GM03348 (cell line): ENCODE data around the gene IRF9.
A peak's percentile ranks its signal among the peaks of the same experiment; 100 is the strongest.

ENCODE experiments used
- DNase-seq: peaks from one replicate; pipeline ENCODE4 v3.0.0; 2012; ENCODE audit warnings: low spot score

IRF9 gene

DNA sequence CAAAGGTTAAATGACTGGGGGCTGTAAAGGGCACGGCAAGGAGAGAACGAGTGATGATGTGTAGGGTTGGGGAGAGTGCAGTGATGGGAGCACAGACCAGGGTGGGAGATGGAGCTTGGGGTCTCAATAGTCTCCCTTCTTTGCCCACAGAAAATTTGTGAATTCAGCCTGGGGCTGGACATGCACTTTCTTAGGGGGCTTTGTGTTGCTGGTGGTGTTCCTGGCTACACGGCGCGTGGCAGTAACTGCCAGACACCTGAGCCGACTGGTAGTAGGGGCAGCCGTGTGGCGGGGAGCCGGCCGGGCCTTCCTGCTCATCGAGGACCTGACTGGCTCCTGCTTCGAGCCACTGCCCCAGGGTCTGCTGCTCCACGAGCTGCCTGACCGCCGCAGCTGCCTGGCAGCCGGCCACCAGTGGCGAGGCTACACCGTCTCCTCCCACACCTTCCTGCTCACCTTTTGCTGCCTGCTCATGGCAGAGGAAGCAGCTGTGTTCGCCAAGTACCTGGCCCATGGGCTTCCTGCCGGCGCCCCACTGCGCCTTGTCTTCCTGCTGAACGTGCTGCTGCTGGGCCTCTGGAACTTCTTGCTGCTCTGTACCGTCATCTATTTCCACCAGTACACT, 28.9 kb upstream of the IRF9 start:
- no peak for DNase-seq

DNA sequence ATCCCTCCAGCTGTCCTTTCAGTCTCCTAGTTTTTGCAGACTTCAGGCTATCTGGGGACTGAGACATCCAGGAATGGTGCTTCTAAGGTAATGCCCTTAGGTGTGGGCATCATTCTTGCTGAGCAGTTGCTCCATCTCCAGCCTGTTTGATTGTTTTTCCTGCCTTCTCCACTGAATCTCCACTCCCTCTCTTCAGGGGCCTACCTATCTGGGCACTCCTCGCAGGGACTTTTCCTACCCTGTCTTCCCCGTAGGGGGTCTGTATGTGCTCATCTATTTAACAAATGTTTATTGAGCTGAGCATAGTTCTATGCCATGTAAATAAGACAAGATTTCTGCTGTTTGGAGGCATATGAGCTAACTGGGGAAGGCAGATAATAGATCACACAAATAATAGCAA, 28.1 kb upstream of the IRF9 start:
- no peak for DNase-seq

DNA sequence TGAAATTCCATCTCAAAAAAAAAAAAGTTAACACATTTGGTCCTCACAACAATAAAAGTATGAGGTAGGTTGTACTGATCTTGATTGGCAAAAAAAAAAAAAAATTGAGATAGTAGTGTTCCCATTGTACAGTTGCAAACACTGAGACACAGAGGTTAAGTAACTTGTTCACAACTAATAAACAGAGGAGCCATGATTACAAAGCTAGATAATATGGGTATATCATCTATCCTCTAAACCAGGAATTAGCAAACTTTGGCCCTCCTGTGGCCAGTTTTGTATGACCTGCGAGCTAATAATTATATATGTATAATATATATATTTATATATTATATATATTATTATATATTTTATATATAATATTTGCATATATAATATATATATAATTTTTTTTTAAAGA, 27.3 kb upstream of the IRF9 start:
- no peak for DNase-seq

DNA sequence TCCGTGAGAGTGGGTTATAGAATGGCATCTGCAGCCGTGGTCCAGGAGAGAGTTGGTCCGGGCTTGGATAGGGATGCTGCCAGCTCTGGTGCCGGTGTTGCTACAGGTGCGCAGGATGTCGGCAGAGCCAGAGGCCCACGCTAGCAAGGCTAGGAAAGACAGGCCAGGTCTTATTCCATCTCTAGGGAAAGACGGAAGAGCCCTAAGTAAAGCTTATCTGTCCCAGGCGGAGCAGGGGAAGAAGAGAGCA, 25.6 kb upstream of the IRF9 start:
- no peak for DNase-seq

DNA sequence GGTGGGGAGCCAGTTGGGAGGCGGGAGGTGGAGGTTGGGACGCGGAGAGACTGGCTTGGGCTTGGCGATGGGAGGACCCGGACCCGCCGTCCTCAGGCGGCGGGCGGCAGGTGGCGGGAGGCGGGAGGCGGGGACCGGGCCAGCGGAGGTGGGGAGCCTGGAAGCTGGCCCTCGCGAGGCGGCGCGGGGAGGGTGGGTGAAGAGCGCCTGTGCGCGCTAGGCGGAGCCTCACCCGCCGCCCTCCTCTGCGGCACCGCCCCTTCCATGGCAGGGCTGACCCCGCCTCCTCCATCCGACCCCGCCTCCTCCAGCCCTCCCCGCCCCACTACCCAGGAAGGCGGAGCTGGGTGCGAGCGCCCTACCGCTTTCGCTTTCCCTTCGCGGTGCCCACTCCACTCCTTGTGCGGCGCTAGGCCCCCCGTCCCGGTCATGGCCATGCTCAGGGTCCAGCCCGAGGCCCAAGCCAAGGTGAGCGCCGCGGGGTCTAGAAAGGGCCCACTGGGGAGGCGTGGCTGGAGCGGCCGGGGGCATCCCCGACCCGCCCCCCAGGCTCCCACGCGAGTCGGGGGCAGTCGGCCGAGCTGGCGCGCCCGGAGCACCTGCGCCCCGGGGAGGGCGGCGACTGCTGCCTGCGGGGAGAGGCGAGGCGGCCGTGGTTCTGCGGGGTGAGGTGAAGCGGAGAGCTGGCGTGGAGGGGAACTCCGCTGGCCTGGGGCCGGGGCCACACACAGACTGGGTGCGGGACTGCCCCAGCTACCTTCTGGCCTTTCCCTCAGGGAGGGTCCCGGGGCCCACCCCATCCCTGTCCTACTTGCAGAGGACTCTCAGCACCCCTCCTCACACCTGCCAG, 25.0 kb upstream of the IRF9 start, which contains the start of gene PSME1:
Gene PSME1 (plus strand): TSS at position 361 of the 850 bp plus-strand sequence. CDS start 69 bp downstream, at position 430.
- peak; percentile 97 for DNase-seq

DNA sequence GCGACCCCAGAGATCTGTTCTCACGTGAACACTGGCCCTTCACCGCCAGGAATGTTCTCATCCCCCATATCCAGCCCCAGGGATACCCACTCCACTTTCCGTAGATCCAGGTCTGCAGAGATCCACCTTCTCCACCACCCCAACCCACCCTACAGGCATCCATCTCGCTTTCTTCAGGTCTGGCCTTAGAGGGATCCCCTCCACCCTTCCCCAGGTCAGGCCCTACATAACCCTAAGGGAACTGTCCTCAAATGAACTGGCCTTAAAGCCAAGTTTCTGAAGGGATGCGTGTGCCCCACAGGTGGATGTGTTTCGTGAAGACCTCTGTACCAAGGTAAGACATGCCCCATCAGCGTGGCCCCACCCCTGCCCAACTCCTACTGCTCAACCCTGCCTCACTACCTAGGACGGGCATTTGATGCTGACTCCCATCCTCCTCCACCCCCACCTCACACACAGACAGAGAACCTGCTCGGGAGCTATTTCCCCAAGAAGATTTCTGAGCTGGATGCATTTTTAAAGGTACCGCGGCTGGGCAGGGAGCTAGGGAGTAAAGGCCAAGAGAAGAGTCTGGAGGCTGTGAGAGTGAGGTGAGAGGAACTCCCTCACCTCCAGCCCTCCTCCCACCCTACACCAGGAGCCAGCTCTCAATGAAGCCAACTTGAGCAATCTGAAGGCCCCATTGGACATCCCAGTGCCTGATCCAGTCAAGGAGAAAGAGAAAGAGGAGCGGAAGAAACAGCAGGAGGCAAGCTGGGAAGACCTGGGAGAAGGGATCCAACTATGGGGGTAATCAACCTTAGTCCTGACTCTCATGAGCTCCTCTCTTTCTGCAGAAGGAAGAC, 24.2 kb upstream of the IRF9 start:
- no peak for DNase-seq

DNA sequence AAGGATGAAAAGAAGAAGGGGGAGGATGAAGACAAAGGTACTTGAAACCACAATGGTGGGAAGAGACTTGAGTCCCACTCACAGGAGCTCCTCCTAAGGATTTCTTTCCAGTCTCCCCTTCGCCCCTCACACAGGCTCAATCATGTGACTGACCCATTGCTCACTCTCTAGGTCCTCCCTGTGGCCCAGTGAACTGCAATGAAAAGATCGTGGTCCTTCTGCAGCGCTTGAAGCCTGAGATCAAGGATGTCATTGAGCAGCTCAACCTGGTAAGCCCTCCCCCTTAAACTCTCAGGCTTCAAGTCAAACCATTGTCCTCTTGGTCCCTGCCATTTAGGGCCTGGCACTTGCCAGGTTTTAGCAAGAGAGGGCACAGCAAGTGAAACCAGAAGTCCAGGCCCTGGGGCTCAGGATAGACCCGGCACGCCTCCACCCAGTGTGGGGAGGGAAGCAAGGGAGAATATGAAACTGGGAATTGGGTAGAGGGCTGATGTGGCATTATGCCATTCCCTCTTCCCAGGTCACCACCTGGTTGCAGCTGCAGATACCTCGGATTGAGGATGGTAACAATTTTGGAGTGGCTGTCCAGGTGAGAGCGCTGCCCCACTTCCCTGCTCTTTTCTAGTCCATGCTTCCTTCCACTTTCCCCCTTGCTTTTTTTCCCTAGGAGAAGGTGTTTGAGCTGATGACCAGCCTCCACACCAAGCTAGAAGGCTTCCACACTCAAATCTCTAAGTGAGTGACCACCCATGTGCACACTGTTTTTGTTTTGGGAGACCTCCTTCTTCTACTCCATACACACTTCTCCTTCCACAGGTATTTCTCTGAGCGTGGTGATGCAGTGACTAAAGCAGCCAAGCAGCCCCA, 23.3 kb upstream of the IRF9 start:
- DNase-seq = no peak

DNA sequence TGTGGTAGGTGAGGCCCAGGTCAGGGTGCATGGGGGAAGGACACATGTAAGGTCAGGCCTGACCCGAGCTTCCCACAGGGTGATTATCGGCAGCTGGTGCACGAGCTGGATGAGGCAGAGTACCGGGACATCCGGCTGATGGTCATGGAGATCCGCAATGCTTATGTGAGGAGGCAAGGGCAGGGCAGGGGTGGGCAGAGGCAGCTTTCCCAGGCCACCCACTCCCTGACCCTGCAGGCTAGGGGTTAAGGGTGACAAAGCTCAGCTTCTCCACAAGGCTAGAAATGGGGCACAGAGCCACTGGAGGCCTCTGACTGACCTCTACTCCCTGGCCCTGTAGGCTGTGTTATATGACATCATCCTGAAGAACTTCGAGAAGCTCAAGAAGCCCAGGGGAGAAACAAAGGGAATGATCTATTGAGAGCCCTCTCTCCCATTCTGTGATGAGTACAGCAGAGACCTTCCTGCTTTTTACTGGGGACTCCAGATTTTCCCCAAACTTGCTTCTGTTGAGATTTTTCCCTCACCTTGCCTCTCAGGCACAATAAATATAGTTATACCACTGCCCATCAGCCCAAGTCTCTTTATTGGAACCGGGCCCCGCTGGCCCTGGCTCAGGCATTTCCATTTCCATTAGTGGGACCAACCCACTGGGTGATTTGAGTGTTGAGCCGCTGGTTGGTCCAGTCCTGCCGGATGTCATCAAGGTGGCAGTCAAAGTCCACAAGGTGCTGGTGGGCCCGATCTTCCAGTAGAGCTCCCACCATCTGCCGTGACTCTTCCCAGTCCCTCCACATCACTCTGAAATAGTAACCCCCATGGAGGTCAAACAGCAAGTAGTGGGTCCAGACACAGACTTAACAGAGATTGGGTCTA, 22.4 kb upstream of the IRF9 start:
- DNase-seq = no peak

DNA sequence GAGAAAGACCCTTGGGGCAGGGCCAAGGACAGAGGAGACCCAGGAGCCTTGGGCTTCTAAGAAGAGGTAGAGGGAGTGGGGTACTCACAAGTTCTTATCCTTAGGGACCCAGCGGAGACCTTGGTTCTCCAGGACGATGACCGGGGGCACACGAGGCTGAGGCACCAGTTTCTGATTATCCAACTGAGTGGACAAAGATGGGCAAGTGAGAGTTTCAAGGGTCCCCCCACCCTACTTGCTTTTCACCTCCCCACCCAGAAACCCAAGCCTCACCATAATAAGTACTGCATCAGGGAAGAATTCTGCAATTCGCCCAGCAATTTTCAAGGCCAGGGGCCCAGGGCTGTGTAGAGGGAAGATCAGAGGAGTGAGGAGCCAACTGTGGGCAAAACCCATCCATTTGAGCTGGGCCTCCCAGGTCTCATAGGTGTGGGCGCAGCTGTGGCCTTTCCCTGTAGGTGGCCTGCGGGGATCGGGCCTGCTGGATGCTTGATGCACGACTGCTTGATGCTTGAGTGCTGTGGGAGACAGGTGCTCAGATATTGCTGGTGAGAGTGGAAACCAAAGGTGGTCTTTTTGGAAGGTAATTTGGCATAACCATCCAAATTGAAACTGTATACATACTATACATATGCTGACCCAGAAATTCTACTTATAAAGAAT, 21.7 kb upstream of the IRF9 start:
- DNase-seq = no peak

DNA sequence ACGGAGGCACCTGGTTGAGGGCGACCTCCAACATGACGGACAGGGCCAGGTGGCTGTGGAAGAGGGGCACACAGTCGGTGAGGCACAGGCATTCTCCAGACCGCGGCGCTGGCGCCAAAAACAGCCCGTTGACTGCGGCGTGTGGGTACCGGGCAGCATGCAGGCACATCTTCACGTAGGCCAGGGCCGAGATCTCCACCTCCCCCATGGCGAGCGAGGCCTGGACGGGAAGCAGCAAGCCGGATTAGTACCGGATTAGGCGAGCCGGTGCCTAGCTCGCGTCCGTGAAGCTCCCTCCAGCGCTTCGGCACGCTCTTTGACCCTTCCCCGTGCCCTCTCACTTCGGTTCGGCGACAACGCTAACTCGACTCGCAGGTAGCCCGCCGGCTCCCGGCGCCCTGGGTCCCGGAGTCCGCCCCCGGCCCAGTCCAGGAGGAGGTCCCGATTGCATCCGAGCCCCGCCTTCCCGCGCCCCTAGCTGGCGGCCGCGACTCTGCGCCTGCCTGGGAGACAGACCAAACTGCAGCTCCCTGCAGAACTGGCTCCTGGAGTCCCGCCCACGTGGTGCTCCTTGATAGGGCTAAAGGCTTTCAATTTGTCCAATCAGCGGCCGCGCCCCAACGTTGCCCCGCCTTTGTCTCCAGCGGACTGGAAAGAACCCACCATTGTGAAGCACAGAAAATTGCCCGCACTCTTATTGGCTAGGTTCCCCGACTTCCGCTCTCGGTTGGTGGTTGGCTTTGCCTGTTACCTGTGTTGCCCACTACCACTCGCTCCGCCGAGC, 19.8 kb upstream of the IRF9 start, which contains the start of gene EMC9:
Gene EMC9 (minus strand): TSS at position 495 of the 784 bp plus-strand sequence. CDS start 287 bp downstream, at position 208.
- peak; percentile 97 for DNase-seq

DNA sequence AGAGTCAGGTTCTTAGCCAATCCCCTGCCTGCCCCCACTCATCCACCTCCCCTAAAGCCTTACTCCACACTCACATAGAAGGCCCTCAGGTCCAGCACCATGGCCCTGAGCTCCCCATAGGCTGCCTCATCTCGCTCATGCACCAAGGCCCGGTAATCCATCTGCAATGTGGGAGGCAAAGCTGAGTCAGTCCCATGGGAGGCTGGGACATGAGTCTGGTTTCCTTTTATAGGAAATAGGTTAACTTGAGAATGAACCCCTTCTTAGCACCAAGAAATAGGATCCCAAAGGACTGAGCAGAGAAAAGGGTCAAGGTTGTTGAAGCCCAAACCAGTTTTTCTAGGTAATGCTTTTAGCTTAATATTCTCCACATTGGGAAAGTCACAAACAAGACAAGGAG, 17.6 kb upstream of the IRF9 start:
- no peak for DNase-seq

DNA sequence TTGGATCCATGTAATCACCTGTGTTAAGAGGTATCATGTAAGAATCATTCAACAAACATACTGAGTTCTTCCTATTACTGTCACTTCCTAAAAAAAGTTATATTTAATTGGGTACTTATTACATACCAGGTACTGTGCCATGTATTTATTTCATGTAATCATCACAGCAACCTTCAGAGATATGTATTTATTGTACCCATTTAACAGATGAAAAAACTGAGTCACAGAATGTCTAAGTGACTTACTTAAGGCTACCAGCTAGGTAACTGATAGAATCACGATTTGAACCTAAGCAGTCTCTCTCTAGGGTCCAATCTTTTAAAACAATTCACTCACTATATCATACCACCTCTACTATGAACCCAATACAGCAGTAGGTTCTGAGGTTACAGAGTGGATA, 16.6 kb upstream of the IRF9 start:
- no peak for DNase-seq

DNA sequence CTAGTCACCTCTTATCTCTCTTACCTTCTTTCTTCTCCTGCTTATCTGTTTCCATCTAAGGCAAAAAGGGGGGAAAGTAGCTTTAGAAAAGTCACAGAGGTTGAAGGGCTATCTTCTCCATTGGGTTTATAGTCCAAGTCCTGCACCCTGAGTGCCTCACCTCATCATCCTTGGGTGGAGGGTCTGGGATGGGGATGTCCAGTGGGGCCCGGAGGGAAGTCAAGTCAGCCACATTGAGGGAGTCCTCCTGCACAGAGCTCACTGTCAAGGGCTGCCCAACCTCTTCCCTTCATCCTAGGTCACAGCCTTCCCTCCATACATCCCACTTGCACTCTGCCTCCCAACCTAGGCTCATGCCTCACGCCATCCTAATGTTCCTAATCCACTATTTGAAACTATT, 15.8 kb upstream of the IRF9 start:
- no peak for DNase-seq

DNA sequence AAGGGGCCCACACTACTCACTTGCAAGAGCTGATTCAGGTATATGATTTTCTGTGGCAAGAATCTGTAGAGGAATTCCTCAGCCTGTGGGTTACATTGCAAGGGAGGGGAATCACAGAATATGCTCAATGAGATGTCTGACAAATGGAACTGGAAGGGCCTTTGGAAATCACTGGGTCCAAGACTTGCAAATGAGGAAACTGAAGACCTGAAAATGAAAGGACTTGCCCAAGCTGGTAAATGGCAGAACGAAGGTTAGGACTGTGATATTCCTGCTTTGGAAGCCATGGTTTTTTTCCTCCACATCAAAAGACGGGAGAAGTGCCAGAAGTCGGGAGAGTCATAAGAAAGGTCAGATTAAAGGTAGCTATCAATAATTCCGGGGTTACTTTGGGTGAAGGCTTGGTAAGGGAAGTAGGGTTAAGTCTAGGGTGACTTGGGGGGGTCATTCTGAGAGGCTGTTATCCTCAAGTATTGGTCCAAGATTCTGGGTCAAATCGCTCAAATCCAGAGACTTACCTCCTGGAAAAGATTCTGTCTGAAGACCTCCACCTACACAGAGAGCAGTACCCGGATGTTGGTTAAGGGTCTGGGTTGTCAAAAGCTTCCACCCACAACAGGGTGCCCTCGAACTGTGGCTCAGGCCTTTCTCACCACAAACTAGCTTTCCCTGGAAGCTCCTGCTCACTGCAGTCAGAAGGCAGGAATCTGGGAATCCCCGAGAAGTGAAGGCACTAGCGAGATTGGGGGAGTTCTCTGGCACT, 15.2 kb upstream of the IRF9 start:
- peak; percentile 52 for DNase-seq

DNA sequence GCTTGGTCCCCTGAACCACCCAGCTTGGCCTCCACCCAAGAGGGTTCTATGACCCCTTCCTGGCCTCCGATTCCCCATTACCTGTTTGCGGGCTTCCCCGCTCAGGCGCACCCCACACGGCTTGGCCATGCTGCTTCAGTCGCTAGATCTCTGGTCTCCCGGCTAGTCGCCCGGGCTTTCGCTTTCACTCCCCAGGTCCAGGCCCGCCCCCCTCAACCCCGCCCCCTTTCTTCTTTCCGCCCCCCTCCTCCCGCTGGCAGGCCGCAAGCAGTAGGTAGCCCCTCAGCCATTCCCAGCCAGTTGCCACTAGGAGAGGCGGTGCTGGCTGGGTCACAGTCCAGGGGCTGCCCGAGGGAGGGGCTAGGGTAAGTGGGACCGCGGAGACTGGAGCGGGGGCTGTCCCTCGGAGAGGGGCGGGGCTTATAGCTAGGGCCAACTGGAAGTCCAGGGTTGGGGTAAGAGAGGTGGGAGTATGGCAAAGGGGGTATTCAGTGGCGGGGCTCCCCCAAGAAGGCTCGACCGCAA, 14.6 kb upstream of the IRF9 start, which contains the start of gene PSME2:
Gene PSME2 (minus strand): TSS at position 158 of the 525 bp plus-strand sequence. CDS start 29 bp downstream, at position 129.
- DNase-seq = peak; percentile 95

DNA sequence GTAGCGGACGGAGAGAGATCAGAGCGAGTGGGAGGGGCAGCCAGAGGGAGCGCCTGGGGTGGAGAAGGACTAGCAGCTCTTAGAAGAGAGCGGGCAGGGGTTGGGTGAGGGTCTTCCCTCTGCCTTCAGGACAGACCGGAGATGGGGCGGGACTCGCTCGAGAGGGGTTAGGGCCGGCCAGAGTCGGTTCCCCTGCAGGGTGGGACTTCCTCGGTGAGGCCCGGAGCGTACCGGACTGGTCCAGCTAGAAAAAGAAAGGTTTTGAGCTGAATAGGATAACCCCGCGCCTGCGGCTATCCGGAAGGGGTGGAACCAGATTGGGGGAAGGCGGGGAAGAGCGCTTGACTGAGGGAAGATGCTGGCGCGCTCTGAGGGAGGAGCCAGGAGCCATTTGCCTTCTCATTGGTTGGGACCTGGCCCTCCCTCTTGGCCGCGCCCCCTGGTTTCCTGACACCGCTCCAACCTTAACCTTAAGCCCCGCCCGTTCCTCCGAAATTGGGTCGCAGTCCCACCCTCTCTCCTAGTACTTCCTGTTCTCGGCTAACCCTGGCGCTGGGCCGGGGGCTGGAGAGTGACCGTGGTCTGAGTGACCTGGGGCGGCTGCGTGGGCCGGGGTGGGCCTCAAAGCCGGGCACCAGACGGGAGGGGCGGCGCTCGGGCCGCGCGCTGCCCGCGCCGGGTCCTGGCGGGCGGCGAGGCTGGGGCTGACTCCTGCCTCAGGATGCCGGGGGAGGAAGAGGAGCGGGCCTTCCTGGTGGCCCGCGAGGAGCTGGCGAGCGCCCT, 13.9 kb upstream of the IRF9 start, which contains the start of gene RNF31:
Gene RNF31 (plus strand): TSS at position 521 of the 783 bp plus-strand sequence. CDS start 201 bp downstream, at position 722.
- peak; percentile 98 for DNase-seq

DNA sequence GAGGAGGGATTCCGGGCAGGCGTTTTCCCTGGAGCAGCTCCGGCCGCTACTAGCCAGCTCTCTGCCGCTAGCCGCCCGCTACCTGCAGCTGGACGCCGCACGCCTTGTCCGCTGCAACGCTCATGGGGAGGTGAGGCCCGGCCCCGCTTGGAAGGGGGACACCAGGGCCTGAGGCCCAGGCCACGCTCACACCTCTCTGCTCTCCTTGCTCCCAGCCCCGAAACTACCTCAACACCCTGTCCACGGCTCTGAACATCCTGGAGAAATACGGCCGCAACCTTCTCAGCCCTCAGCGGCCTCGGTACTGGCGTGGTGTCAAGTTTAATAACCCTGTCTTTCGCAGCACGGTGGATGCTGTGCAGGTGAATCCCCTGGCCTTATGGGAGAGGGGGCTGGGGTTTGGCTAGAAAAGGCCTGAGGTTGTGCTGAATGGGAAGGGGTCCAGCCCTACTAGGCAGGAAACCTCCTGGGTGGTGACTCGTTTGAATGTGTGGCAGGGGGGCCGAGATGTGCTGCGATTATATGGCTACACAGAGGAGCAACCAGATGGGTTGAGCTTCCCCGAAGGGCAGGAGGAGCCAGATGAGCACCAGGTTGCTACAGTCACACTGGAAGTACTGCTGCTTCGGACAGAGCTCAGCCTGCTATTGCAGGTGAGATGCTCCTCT, 13.2 kb upstream of the IRF9 start:
- DNase-seq = no peak
